Thyroid gland (tissue), 4 donors: ENCODE data around the gene HBA1.

Experiments used
- POLR2A ChIP-seq, 2 donors: fragments of 450-650 bp; IDR thresholded peaks; one replicate each; pipeline ENCODE4 v1.6.1; 2017; ENCODE audit warnings: antibody characterized with exemption in 2 of 2, mild to moderate bottlenecking in 2 of 2, moderate library complexity in 1 of 2
- TF ChIP-seq, protein P1 (sequence below), 6 experiments: fragments of 200-600 bp in 3 of 6; fragments of 450-650 bp in 3 of 6; sonication (generic) in 3 of 6; IDR thresholded peaks; one replicate each; pipeline ENCODE4 v1.5.1; 2016 to 2019; ENCODE audit warnings: antibody characterized with exemption in 6 of 6, mild to moderate bottlenecking in 2 of 6, inconsistent platforms in 1 of 6, moderate library complexity in 1 of 6

DNA sequence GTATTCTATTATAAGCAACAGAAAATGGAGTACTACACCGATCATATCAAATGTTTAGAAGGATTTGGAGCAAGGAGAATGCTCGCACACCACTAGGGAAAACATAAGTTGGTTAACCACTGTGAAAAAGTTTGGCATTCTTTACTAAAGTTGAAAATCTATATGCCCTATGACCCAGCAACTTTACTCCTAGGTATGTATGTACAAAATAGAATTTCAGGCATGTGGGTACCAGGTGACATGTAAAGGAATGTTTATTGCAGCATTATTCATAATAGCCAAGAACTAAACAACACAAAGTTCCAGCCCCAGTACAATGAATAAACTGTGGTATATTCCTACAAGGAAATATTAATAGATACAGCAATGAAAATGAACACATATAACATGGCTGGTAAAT lies 29.8 kb upstream of the HBA1 start:
- TF ChIP-seq, protein P1, sequence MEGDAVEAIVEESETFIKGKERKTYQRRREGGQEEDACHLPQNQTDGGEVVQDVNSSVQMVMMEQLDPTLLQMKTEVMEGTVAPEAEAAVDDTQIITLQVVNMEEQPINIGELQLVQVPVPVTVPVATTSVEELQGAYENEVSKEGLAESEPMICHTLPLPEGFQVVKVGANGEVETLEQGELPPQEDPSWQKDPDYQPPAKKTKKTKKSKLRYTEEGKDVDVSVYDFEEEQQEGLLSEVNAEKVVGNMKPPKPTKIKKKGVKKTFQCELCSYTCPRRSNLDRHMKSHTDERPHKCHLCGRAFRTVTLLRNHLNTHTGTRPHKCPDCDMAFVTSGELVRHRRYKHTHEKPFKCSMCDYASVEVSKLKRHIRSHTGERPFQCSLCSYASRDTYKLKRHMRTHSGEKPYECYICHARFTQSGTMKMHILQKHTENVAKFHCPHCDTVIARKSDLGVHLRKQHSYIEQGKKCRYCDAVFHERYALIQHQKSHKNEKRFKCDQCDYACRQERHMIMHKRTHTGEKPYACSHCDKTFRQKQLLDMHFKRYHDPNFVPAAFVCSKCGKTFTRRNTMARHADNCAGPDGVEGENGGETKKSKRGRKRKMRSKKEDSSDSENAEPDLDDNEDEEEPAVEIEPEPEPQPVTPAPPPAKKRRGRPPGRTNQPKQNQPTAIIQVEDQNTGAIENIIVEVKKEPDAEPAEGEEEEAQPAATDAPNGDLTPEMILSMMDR (IDR thresholded peaks at IDR 0.05), result no peak
- TF ChIP-seq POLR2A (IDR thresholded peaks at IDR 0.05), result no peak
